Hepatocyte (in vitro differentiated cells): ENCODE measurements around the gene ITGA4. TPM values are rescaled to one million over a fixed set of nuclear protein-coding genes. Genes with fewer than 3 reads are reported as not detected.

Experiments used
- DNase-seq: peaks from one replicate; pipeline ENCODE4 v3.0.0-alpha.2; 2016; ENCODE audit warnings: low spot score
- H2AFZ ChIP-seq: fragments of 200-600 bp; sonication (generic); 2 replicates; pipeline ENCODE4 v1.6.0; 2016; ENCODE audit warnings: antibody characterized with exemption, mild to moderate bottlenecking
- H3K27ac ChIP-seq: fragments of 200-600 bp; sonication (generic); 2 replicates; pipeline ENCODE4 v1.5.1; 2016; ENCODE audit warnings: mild to moderate bottlenecking
- H3K27me3 ChIP-seq: fragments of 200-600 bp; sonication (generic); 2 replicates; pipeline ENCODE4 v1.6.1; 2016
- H3K36me3 ChIP-seq: fragments of 200-600 bp; sonication (generic); replicated peaks from 2 replicates; pipeline ENCODE4 v1.5.1; 2016; ENCODE audit warnings: low read depth; ENCODE audit not compliant: insufficient read depth
- H3K4me1 ChIP-seq: fragments of 200-600 bp; sonication (generic); 2 replicates; pipeline ENCODE4 v1.5.1; 2016; ENCODE audit warnings: mild to moderate bottlenecking, moderate library complexity; ENCODE audit not compliant: insufficient read depth
- H3K4me2 ChIP-seq: fragments of 200-600 bp; sonication (generic); 2 replicates; pipeline ENCODE4 v1.6.0; 2016
- H3K4me3 ChIP-seq: fragments of 200-600 bp; sonication (generic); 2 replicates; pipeline ENCODE4 v1.5.1; 2016; ENCODE audit warnings: mild to moderate bottlenecking
- H3K79me2 ChIP-seq: fragments of 200-600 bp; sonication (generic); 2 replicates; pipeline ENCODE4 v1.6.0; 2017; ENCODE audit warnings: mild to moderate bottlenecking
- H3K9me2 ChIP-seq: fragments of 200-600 bp; sonication (generic); replicated peaks from 2 replicates; pipeline ENCODE4 v1.6.0; 2017; ENCODE audit warnings: mild to moderate bottlenecking; ENCODE audit not compliant: insufficient read depth
- H3K9me3 ChIP-seq: fragments of 200-600 bp; sonication (generic); 2 replicates; pipeline ENCODE4 v1.5.1; 2016; ENCODE audit warnings: low read depth, mild to moderate bottlenecking
- H4K20me1 ChIP-seq: fragments of 200-600 bp; sonication (generic); 2 replicates; pipeline ENCODE4 v1.6.0; 2016; ENCODE audit warnings: mild to moderate bottlenecking; ENCODE audit not compliant: insufficient read depth, poor library complexity, severe bottlenecking
- CTCF ChIP-seq: fragments of 200-600 bp; sonication (generic); IDR thresholded peaks from 2 replicates; pipeline ENCODE4 v1.5.1; 2016; ENCODE audit warnings: antibody characterized with exemption, mild to moderate bottlenecking; ENCODE audit not compliant: poor library complexity
- EZH2 ChIP-seq: fragments of 200-600 bp; sonication (generic); IDR thresholded peaks from 2 replicates; pipeline ENCODE4 v1.6.1; 2016; ENCODE audit warnings: antibody characterized with exemption, mild to moderate bottlenecking, borderline replicate concordance
- EZH2phosphoT487 ChIP-seq: fragments of 200-600 bp; sonication (generic); IDR thresholded peaks from one replicate; pipeline ENCODE4 v1.6.1; 2018; ENCODE audit warnings: antibody characterized with exemption, mild to moderate bottlenecking, low read depth, moderate library complexity; ENCODE audit not compliant: unreplicated experiment, severe bottlenecking
- WGBS: methylation state at CpG from one replicate; pipeline ENCODE4 v1.1.6; 2016; ENCODE audit warnings: low lambda C conversion rate; ENCODE audit errors: missing lambda C conversion rate; 5-methylcytosine and 5-hydroxymethylcytosine counted together
- polyA plus RNA-seq: library from polyadenylated mRNA; unstranded; fragments of >200 nt; fragmentation: Nextera tagmentation; extraction: Ambion mirVana; gene quantifications from 2 replicates; pipeline ENCODE4 v1.2.1, GENCODE V29; 2016
- total RNA-seq: library from RNA; depleted of rRNA; stranded (reverse); fragments of >200 nt; gene quantifications from 2 replicates; pipeline ENCODE4 v1.2.3, GENCODE V29; 2014

Gene ITGA4
- total and polyA plus RNA-seq, 2 experiments from 2014 or later, result 1.9 to 6.3 TPM

GRCh38 chr2:181454686-181455450 lies 2.3 kb upstream of the ITGA4 start:
- Histone ChIP-seq H3K27me3 (peaks cover 50% of the 10 kb centered on the region), H3K9me3 (no peaks in the 10 kb centered on the region), H3K4me3 (no peak overlapping the region), H4K20me1 (no peaks in the 10 kb centered on the region), H3K4me2 (no peak overlapping the region), H3K4me1 (no peaks in the 10 kb centered on the region), H3K36me3 (no peaks in the 10 kb centered on the region), H3K27ac (no peak overlapping the region), H3K79me2 (no peaks in the 10 kb centered on the region), H3K9me2 (no peaks in the 10 kb centered on the region), H2AFZ (no peak overlapping the region)
- WGBS, result 77% methylated on average over 6 of the region's 6 CpGs
- no peak for DNase-seq
- TF ChIP-seq CTCF (no peak), EZH2 (no peak), EZH2phosphoT487 (no peak)

GRCh38 chr2:181456660-181457120 lies 496 bp upstream of the ITGA4 start:
- TF ChIP-seq EZH2 (no peak), EZH2phosphoT487 (no peak), CTCF (no peak)
- H3K27me3 ChIP-seq, result peaks cover 66% of the 10 kb centered on the region
- 14% methylated on average over 17 of the region's 17 CpGs for WGBS
- H3K79me2 ChIP-seq, result no peaks in the 10 kb centered on the region
- H3K9me2 ChIP-seq, result no peaks in the 10 kb centered on the region
- no peaks in the 10 kb centered on the region for H4K20me1 ChIP-seq
- H3K4me2 ChIP-seq, result peak overlapping the region; percentile 92
- no peaks in the 10 kb centered on the region for H3K36me3 ChIP-seq
- H2AFZ ChIP-seq, result peak overlapping the region; percentile 58
- H3K4me3 ChIP-seq, result peak overlapping the region; percentile 38
- no peaks in the 10 kb centered on the region for H3K4me1 ChIP-seq
- no peaks in the 10 kb centered on the region for H3K9me3 ChIP-seq
- DNase-seq, result peak; percentile 7
- no peak overlapping the region for H3K27ac ChIP-seq

GRCh38 chr2:181457741-181458425 lies 697 bp downstream of the ITGA4 start:
- peaks cover 66% of the 10 kb centered on the region for H3K27me3 ChIP-seq
- H3K4me2 ChIP-seq, result peak overlapping the region; percentile 92
- no peak overlapping the region for H3K27ac ChIP-seq
- DNase-seq, result peak; percentile 51
- no peaks in the 10 kb centered on the region for H3K9me3 ChIP-seq
- H2AFZ ChIP-seq, result peak overlapping the region; percentile 58
- H3K9me2 ChIP-seq, result no peaks in the 10 kb centered on the region
- TF ChIP-seq CTCF, result no peak
- peak; percentile 68 for TF ChIP-seq EZH2
- TF ChIP-seq EZH2phosphoT487, result no peak
- H4K20me1 ChIP-seq, result no peaks in the 10 kb centered on the region
- H3K79me2 ChIP-seq, result no peaks in the 10 kb centered on the region
- WGBS, result 6% methylated on average over 45 of the region's 45 CpGs
- H3K4me1 ChIP-seq, result no peaks in the 10 kb centered on the region
- H3K4me3 ChIP-seq, result peak overlapping the region; percentile 38
- H3K36me3 ChIP-seq, result no peaks in the 10 kb centered on the region
